ENCODE measurements around the gene LMAN1L.

DNA sequence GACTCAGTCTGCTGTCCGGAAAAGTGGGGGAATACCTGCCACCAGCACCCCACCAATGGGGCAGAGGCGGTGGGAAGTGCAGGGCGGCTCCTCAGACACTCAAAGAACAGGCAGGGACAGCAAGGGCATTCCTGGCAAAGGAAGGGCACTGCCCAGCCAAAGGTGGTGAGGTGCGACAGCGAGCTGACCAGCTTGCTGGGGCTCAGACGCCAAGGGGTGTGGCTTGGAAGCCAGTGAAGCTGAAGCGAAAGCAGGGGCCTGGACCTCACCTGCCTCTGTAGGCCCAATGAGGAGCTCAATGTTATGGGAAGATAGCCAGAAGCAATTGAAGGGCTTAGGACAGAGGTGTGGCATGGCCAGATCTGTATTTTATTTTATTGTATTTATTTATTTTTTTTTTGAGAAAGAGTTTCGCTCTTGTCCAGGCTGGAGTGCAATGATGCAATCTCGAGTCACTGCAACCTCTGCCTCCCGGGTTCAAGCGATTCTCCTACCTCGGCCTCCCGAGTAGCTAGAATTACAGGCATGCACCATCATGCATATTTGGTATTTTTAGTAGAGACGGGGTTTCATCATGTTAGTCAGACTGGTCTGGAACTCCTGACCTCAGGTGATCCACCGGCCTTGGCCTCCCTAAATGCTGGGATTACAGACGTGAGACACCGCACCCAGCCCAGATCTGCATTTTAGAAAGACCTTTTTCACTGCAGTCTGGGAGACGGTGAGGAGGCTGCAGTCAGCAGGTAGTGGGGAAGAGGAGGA is 4.4 kb upstream of the LMAN1L start:
- TF ChIP-seq, protein P1, sequence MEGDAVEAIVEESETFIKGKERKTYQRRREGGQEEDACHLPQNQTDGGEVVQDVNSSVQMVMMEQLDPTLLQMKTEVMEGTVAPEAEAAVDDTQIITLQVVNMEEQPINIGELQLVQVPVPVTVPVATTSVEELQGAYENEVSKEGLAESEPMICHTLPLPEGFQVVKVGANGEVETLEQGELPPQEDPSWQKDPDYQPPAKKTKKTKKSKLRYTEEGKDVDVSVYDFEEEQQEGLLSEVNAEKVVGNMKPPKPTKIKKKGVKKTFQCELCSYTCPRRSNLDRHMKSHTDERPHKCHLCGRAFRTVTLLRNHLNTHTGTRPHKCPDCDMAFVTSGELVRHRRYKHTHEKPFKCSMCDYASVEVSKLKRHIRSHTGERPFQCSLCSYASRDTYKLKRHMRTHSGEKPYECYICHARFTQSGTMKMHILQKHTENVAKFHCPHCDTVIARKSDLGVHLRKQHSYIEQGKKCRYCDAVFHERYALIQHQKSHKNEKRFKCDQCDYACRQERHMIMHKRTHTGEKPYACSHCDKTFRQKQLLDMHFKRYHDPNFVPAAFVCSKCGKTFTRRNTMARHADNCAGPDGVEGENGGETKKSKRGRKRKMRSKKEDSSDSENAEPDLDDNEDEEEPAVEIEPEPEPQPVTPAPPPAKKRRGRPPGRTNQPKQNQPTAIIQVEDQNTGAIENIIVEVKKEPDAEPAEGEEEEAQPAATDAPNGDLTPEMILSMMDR (IDR thresholded peaks at IDR 0.05; ENCODE audit: low read depth, low read length) = no peak
- TF ChIP-seq EZH2phosphoT487 (IDR thresholded peaks at IDR 0.05; ENCODE audit: low read depth) = no peak

All from OCI-LY3 (cell line).